HEK293 (cell line): ENCODE measurements around the gene PRDM7.
A peak's percentile ranks its signal among the peaks of the same experiment; 100 is the strongest.

Source experiments
- CTCF ChIA-PET: fragments of 350-600 bp; formaldehyde crosslinking; extraction: SDS; loops from one replicate; lab custom pipeline; 2021; ENCODE audit warnings: antibody characterized with exemption; lab: Yijun Ruan, JAX
- POLR2A ChIA-PET: fragments of 300-600 bp; formaldehyde crosslinking; extraction: SDS; loops from one replicate; lab custom pipeline; 2020; ENCODE audit warnings: antibody characterized with exemption, inconsistent platforms; lab: Yijun Ruan, JAX
- H3K27ac ChIP-seq: fragments of 200-500 bp; sonication (Bioruptor generic); 2 replicates; pipeline ENCODE4 v1.5.1; 2014; ENCODE audit warnings: low read depth, low read length, control low read depth, inconsistent platforms; ENCODE audit errors: extremely low read depth
- H3K36me3 ChIP-seq, 2 experiments: fragments of 200-500 bp in 1 of 2; sonication (Bioruptor generic) in 1 of 2; 1 replicate in 1 of 2; 2 replicates in 1 of 2; pipeline ENCODE4 v1.5.1; 2014 to 2017; ENCODE audit warnings: inconsistent platforms in 2 of 2, low read length in 2 of 2; ENCODE audit not compliant: control insufficient read depth in 2 of 2, insufficient read depth in 1 of 2
- H3K4me1 ChIP-seq: fragments of 200-500 bp; sonication (Bioruptor generic); 2 replicates; pipeline ENCODE4 v1.5.1; 2014; ENCODE audit warnings: mild to moderate bottlenecking, low read length, inconsistent platforms; ENCODE audit not compliant: control insufficient read depth, insufficient read depth
- H3K4me3 ChIP-seq: 2 replicates; pipeline ENCODE4 v1.5.1; 2011; ENCODE audit warnings: low read depth, mild to moderate bottlenecking, control low read depth, low read length, moderate library complexity
- H3K9me3 ChIP-seq: fragments of 200-500 bp; sonication (Bioruptor generic); 2 replicates; pipeline ENCODE4 v1.5.1; 2014; ENCODE audit warnings: low read depth, low read length, inconsistent platforms; ENCODE audit not compliant: control insufficient read depth, insufficient read depth
- HOXA7 ChIP-seq: sonication (generic); formaldehyde crosslinking; IDR thresholded peaks from 2 replicates; pipeline ENCODE4 v1.8.1; 2022; ENCODE audit warnings: missing genetic modification reagents, borderline replicate concordance
- KLF8 ChIP-seq: fragments of 450-650 bp; formaldehyde crosslinking; IDR thresholded peaks from 2 replicates; pipeline ENCODE4 v1.5.1; 2016; ENCODE audit warnings: missing biosample characterization, missing genetic modification characterization
- OSR2 ChIP-seq: fragments of 450-650 bp; formaldehyde crosslinking; IDR thresholded peaks from 2 replicates; pipeline ENCODE4 v1.5.1; 2016; ENCODE audit warnings: missing biosample characterization, missing genetic modification characterization
- PRDM1 ChIP-seq: fragments of 450-650 bp; formaldehyde crosslinking; IDR thresholded peaks from 2 replicates; pipeline ENCODE4; 2016; ENCODE audit warnings: missing biosample characterization, missing genetic modification characterization
- SCRT2 ChIP-seq: fragments of 450-650 bp; formaldehyde crosslinking; IDR thresholded peaks from 2 replicates; pipeline ENCODE4 v1.5.1; 2016; ENCODE audit warnings: missing biosample characterization, missing genetic modification characterization
- TSHZ1 ChIP-seq: fragments of 450-650 bp; formaldehyde crosslinking; IDR thresholded peaks from 2 replicates; pipeline ENCODE4 v1.5.1; 2016; ENCODE audit warnings: missing biosample characterization, missing genetic modification characterization, borderline replicate concordance
- WT1 ChIP-seq: fragments of 450-650 bp; formaldehyde crosslinking; IDR thresholded peaks from 2 replicates; pipeline ENCODE4 v1.5.1; 2016; ENCODE audit warnings: missing biosample characterization, missing genetic modification characterization
- ZBTB17 ChIP-seq: fragments of 450-650 bp; formaldehyde crosslinking; IDR thresholded peaks from 2 replicates; pipeline ENCODE4 v1.5.1; 2016; ENCODE audit warnings: missing biosample characterization, missing genetic modification characterization
- ZNF2 ChIP-seq: fragments of 450-650 bp; formaldehyde crosslinking; IDR thresholded peaks from 2 replicates; pipeline ENCODE4 v1.5.1; 2016; ENCODE audit warnings: missing biosample characterization, missing genetic modification characterization
- ZNF311 ChIP-seq: fragments of 450-650 bp; formaldehyde crosslinking; IDR thresholded peaks from 2 replicates; pipeline ENCODE4 v1.5.1; 2017; ENCODE audit warnings: missing biosample characterization, missing genetic modification characterization, borderline replicate concordance
- ZNF335 ChIP-seq: fragments of 450-650 bp; formaldehyde crosslinking; conservative IDR thresholded peaks from 2 replicates; pipeline ENCODE4 v1.5.1; 2016; ENCODE audit warnings: missing biosample characterization, missing genetic modification characterization
- ZNF423 ChIP-seq: fragments of 450-650 bp; formaldehyde crosslinking; IDR thresholded peaks from 2 replicates; pipeline ENCODE4 v1.5.1; 2016; ENCODE audit warnings: missing biosample characterization, missing genetic modification characterization
- ZNF426 ChIP-seq: fragments of 450-650 bp; formaldehyde crosslinking; IDR thresholded peaks from 2 replicates; pipeline ENCODE4 v1.5.1; 2017; ENCODE audit warnings: missing biosample characterization, missing genetic modification characterization, mild to moderate bottlenecking, inconsistent platforms, moderate library complexity
- ZNF585B ChIP-seq: fragments of 450-650 bp; formaldehyde crosslinking; IDR thresholded peaks from 2 replicates; pipeline ENCODE4 v1.5.1; 2016; ENCODE audit warnings: missing biosample characterization, missing genetic modification characterization
- ZNF621 ChIP-seq: fragments of 450-650 bp; formaldehyde crosslinking; IDR thresholded peaks from 2 replicates; pipeline ENCODE4 v1.5.1; 2017; ENCODE audit warnings: missing biosample characterization, missing genetic modification characterization
- ZNF785 ChIP-seq: fragments of 450-650 bp; formaldehyde crosslinking; IDR thresholded peaks from 2 replicates; pipeline ENCODE4 v1.5.1; 2016; ENCODE audit warnings: missing biosample characterization, missing genetic modification characterization
- ZSCAN4 ChIP-seq: fragments of 450-650 bp; formaldehyde crosslinking; IDR thresholded peaks from 2 replicates; pipeline ENCODE4 v1.5.1; 2017; ENCODE audit warnings: missing biosample characterization, missing genetic modification characterization
- TF ChIP-seq, protein P1 (sequence below): fragments of 450-650 bp; formaldehyde crosslinking; IDR thresholded peaks from 2 replicates; pipeline ENCODE4 v1.5.1; 2016; ENCODE audit warnings: missing biosample characterization, missing genetic modification characterization
- TF ChIP-seq, protein P2 (sequence below): fragments of 450-650 bp; formaldehyde crosslinking; IDR thresholded peaks from 2 replicates; pipeline ENCODE4 v1.5.1; 2017; ENCODE audit warnings: missing biosample characterization, missing genetic modification characterization
- TF ChIP-seq, protein P3 (sequence below): fragments of 450-650 bp; formaldehyde crosslinking; IDR thresholded peaks from 2 replicates; pipeline ENCODE4 v1.5.1; 2017; ENCODE audit warnings: missing biosample characterization, missing genetic modification characterization
- TF ChIP-seq, protein P4 (sequence below): fragments of 450-650 bp; formaldehyde crosslinking; IDR thresholded peaks from 2 replicates; pipeline ENCODE4 v1.5.1; 2017; ENCODE audit warnings: missing biosample characterization, missing genetic modification characterization

Gene PRDM7

GRCh38 chr16:90020260-90020837 is 56.8 kb downstream of the PRDM7 start:
- peaks cover 0 to 9% of the 10 kb centered on the region in 2 experiments; a peak in 1 of 3 replicates for H3K36me3 ChIP-seq
- TF ChIP-seq, protein P1, sequence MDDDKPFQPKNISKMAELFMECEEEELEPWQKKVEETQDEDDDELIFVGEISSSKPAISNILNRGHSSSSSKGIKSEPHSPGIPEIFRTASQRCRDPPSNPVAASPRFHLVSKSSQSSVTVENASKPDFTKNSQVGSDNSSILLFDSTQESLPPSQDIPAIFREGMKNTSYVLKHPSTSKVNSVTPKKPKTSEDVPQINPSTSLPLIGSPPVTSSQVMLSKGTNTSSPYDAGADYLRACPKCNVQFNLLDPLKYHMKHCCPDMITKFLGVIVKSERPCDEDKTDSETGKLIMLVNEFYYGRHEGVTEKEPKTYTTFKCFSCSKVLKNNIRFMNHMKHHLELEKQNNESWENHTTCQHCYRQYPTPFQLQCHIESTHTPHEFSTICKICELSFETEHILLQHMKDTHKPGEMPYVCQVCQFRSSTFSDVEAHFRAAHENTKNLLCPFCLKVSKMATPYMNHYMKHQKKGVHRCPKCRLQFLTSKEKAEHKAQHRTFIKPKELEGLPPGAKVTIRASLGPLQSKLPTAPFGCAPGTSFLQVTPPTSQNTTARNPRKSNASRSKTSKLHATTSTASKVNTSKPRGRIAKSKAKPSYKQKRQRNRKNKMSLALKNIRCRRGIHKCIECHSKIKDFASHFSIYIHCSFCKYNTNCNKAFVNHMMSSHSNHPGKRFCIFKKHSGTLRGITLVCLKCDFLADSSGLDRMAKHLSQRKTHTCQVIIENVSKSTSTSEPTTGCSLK (tag by site-specific recombination): no peak
- TF ChIP-seq ZNF335 (tag by site-specific recombination) (peak; percentile 81), OSR2 (tag by site-specific recombination) (no peak), WT1 (tag by site-specific recombination) (no peak), ZNF423 (tag by site-specific recombination) (no peak), ZNF2 (tag by site-specific recombination) (0 out of 2 replicates have a peak, but pooled peaks have one; percentile 11), ZBTB17 (peak; percentile 67; the same call in 1 of the 2 replicates), ZNF311 (tag by site-specific recombination) (no peak), HOXA7 (CRISPR knock-in tag) (no peak), PRDM1 (peak; percentile 4; the same call in 1 of the 2 replicates)
- TF ChIP-seq, protein P2, sequence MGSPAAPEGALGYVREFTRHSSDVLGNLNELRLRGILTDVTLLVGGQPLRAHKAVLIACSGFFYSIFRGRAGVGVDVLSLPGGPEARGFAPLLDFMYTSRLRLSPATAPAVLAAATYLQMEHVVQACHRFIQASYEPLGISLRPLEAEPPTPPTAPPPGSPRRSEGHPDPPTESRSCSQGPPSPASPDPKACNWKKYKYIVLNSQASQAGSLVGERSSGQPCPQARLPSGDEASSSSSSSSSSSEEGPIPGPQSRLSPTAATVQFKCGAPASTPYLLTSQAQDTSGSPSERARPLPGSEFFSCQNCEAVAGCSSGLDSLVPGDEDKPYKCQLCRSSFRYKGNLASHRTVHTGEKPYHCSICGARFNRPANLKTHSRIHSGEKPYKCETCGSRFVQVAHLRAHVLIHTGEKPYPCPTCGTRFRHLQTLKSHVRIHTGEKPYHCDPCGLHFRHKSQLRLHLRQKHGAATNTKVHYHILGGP: no peak
- TF ChIP-seq, protein P3, sequence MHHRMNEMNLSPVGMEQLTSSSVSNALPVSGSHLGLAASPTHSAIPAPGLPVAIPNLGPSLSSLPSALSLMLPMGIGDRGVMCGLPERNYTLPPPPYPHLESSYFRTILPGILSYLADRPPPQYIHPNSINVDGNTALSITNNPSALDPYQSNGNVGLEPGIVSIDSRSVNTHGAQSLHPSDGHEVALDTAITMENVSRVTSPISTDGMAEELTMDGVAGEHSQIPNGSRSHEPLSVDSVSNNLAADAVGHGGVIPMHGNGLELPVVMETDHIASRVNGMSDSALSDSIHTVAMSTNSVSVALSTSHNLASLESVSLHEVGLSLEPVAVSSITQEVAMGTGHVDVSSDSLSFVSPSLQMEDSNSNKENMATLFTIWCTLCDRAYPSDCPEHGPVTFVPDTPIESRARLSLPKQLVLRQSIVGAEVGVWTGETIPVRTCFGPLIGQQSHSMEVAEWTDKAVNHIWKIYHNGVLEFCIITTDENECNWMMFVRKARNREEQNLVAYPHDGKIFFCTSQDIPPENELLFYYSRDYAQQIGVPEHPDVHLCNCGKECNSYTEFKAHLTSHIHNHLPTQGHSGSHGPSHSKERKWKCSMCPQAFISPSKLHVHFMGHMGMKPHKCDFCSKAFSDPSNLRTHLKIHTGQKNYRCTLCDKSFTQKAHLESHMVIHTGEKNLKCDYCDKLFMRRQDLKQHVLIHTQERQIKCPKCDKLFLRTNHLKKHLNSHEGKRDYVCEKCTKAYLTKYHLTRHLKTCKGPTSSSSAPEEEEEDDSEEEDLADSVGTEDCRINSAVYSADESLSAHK (tag by site-specific recombination): no peak
- TF ChIP-seq, protein P4, sequence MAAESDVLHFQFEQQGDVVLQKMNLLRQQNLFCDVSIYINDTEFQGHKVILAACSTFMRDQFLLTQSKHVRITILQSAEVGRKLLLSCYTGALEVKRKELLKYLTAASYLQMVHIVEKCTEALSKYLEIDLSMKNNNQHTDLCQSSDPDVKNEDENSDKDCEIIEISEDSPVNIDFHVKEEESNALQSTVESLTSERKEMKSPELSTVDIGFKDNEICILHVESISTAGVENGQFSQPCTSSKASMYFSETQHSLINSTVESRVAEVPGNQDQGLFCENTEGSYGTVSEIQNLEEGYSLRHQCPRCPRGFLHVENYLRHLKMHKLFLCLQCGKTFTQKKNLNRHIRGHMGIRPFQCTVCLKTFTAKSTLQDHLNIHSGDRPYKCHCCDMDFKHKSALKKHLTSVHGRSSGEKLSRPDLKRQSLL (tag by site-specific recombination): no peak
- ChIA-PET POLR2A (interaction anchor here (1.1 to 3.3 kb wide), 3 partner anchors 21 to 102 kb away, joined by 3 to 14 read pairs (median 3); partner anchors contain the start of genes MC1R and TUBB3), CTCF (interaction anchor here (0.6 to 1.7 kb wide), 6 partner anchors 11 to 320 kb away, joined by 3 to 6 read pairs (median 3); no protein-coding TSS in a partner anchor)
- peak overlapping the region; percentile 48 for H3K4me3 ChIP-seq
- H3K27ac ChIP-seq: peak overlapping the region; percentile 84
- H3K4me1 ChIP-seq: peaks cover 20% of the 10 kb centered on the region
- no peaks in the 10 kb centered on the region for H3K9me3 ChIP-seq

- Histone ChIP-seq H3K36me3 (peaks cover 0 to 13% of the 10 kb centered on the region in 2 experiments; a peak in 2 of 3 replicates), H3K27ac (peak overlapping the region; percentile 84), H3K4me1 (peaks cover 20% of the 10 kb centered on the region), H3K9me3 (no peaks in the 10 kb centered on the region), H3K4me3 (peak overlapping the region; percentile 48)
- POLR2A ChIA-PET: interaction anchor here (1.1 to 3.3 kb wide), 3 partner anchors 15 to 97 kb away, joined by 3 to 14 read pairs (median 3); partner anchors contain the start of gene TUBB3
- CTCF ChIA-PET: interaction anchor here (0.8 to 1.7 kb wide), 6 partner anchors 11 to 320 kb away, joined by 3 to 6 read pairs (median 3); no protein-coding TSS in a partner anchor
- TF ChIP-seq KLF8 (peak; percentile 62; the same call in 1 of the 2 replicates), ZNF621 (no peak), ZNF585B (tag by site-specific recombination) (no peak), SCRT2 (tag by site-specific recombination) (no peak), ZNF785 (tag by site-specific recombination) (no peak), ZNF426 (tag by site-specific recombination) (no peak), TSHZ1 (no peak), ZSCAN4 (tag by site-specific recombination) (no peak)
These were observed 57.4 kb downstream of the PRDM7 start for GRCh38 chr16:90019543-90020259.
